AG04450 (cell line): ENCODE data around the gene PIGL. TPM values are rescaled to one million over a fixed set of nuclear protein-coding genes. Genes with fewer than 3 reads are reported as not detected.

Experiments used
- CTCF ChIA-PET: fragments of 300-600, 350-600 bp; formaldehyde crosslinking; extraction: SDS; loops from one replicate; lab custom pipeline; 2022; ENCODE audit warnings: antibody characterized with exemption, inconsistent platforms; lab: Charles Lee
- POLR2A ChIA-PET: fragments of 350-600 bp; formaldehyde crosslinking; extraction: SDS; loops from one replicate; lab custom pipeline; 2021; ENCODE audit warnings: antibody characterized with exemption, inconsistent platforms; lab: Yijun Ruan, JAX
- DNase-seq: peaks from one replicate; pipeline ENCODE4 v3.0.0-alpha.2; 2011; ENCODE audit warnings: low read depth, low spot score
- H3K27ac ChIP-seq: one replicate; pipeline ENCODE4 v1.5.1; 2012; ENCODE audit warnings: low read depth, low read length, control low read depth
- H3K27me3 ChIP-seq: one replicate; pipeline ENCODE4 v1.6.0; 2012; ENCODE audit warnings: low read length; ENCODE audit not compliant: control insufficient read depth, insufficient read depth
- H3K4me3 ChIP-seq: 2 replicates; pipeline ENCODE4 v1.5.1; 2011; ENCODE audit warnings: mild to moderate bottlenecking, low read depth, low read length, control low read depth
- H3K9me3 ChIP-seq: 2 replicates; pipeline ENCODE4 v1.5.1; 2012; ENCODE audit warnings: low read length; ENCODE audit not compliant: control insufficient read depth, insufficient read depth
- polyA plus RNA-seq: library from polyadenylated mRNA; depleted of rRNA; stranded (reverse); fragments of >200 nt; gene quantifications from 2 replicates; pipeline ENCODE4 v1.2.3, GENCODE V29; 2011
- TF ChIP-seq, protein P1 (sequence below): IDR thresholded peaks from 2 replicates; pipeline ENCODE4 v1.5.1; 2011; ENCODE audit warnings: low read depth, low read length, control low read depth, inconsistent platforms

PIGL gene
- polyA plus RNA-seq, 1 experiment = 16.5 TPM

DNA sequence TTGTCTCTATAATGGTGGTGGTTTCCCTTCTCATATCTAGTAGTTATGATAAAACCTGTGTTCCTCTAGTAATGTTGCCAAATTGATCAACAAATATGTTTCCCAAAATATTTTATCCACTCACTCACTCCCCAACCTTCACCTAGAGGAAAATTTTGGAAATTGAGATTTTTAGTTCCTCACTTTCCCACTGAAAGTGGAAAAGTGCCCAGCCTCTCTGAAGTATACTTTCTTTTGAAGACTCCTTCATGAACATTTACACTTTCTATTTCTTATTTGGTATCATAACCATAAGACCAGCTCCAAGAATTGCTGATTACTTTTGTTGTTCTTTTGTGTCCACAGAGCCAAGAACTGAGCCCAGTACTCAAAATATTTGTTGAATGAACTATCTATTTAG, 141.4 kb downstream of the PIGL start:
- CTCF ChIA-PET = no interaction called here
- POLR2A ChIA-PET = no interaction called here

DNA sequence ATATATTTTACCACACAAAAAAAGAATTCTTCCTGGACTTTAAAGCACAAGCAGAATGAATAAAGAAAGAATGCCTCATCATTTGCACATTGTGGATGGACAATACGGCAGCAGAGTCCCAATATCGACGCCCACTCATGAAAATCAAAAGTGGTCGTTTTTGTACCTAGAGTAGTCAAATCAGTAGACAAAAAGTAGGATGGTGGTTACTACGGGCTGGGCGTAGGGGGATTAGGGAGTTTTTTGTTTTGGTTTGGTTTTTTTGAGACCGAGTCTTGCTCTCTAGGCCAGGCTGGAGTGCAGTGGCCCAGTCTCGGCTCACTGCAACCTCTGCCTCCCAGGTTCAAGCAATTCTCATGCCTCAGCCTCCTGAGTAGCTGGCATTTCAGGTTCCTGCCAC, 144.9 kb downstream of the PIGL start:
- TF ChIP-seq, protein P1, sequence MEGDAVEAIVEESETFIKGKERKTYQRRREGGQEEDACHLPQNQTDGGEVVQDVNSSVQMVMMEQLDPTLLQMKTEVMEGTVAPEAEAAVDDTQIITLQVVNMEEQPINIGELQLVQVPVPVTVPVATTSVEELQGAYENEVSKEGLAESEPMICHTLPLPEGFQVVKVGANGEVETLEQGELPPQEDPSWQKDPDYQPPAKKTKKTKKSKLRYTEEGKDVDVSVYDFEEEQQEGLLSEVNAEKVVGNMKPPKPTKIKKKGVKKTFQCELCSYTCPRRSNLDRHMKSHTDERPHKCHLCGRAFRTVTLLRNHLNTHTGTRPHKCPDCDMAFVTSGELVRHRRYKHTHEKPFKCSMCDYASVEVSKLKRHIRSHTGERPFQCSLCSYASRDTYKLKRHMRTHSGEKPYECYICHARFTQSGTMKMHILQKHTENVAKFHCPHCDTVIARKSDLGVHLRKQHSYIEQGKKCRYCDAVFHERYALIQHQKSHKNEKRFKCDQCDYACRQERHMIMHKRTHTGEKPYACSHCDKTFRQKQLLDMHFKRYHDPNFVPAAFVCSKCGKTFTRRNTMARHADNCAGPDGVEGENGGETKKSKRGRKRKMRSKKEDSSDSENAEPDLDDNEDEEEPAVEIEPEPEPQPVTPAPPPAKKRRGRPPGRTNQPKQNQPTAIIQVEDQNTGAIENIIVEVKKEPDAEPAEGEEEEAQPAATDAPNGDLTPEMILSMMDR = no peak
- Histone ChIP-seq H3K27me3 (no peaks in the 10 kb centered on the region), H3K4me3 (no peak overlapping the region), H3K27ac (no peak overlapping the region), H3K9me3 (no peaks in the 10 kb centered on the region)
- ChIA-PET CTCF (interaction anchor here (0.6 to 4.4 kb wide), 3 partner anchors 12 to 160 kb away, joined by 3 to 53 read pairs (median 26); no protein-coding TSS in a partner anchor), POLR2A (no interaction called here)
- DNase-seq = no peak

More for the DNA sequence above, 141.4 kb downstream of the PIGL start:
- Histone ChIP-seq H3K27me3 (no peaks in the 10 kb centered on the region), H3K9me3 (no peaks in the 10 kb centered on the region), H3K4me3 (no peak overlapping the region), H3K27ac (no peak overlapping the region)
- DNase-seq = no peak
- TF ChIP-seq, protein P1 = no peak

DNA sequence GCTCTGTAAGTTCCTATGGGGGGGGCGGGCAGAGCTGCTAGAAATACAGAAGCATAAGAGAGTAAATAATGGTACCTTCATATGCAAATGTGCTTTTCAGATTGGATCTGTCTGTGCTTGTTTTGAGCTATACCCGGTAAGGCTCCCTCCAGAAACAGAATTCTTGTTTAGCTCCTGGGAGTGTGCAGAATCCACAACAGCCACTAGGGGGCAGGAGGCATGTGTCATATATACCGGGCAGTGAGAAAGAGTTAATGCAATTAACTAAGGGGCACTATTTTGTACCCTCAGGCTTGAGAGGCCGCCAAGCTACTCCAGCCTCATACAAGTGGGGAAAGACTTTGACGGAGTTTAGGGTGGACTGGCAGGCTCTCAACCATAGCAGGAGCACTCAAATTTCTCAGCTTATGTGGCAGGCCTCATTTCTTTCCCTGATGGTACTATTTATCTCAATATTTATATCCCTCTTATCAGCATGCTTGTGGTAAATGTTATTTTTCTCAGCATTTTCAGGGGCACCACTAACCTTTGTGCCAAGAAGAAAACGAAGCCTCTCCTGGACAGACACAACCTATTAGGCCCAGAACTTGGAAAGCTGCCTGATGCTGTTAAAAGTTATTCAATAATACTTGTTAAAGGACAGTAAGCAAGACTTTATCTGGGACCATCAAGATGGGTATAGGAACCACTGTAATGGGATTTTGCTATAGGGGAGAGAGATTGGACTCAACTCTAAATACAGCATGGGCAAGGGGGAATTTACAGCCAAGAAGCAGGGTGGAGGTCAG, 146.9 kb downstream of the PIGL start:
- no peaks in the 10 kb centered on the region for H3K9me3 ChIP-seq
- CTCF ChIA-PET = interaction anchor here (0.5 to 4.4 kb wide), 52 partner anchors 10 to 280 kb away, joined by 3 to 73 read pairs (median 4); partner anchors contain the start of gene CENPV

DNA sequence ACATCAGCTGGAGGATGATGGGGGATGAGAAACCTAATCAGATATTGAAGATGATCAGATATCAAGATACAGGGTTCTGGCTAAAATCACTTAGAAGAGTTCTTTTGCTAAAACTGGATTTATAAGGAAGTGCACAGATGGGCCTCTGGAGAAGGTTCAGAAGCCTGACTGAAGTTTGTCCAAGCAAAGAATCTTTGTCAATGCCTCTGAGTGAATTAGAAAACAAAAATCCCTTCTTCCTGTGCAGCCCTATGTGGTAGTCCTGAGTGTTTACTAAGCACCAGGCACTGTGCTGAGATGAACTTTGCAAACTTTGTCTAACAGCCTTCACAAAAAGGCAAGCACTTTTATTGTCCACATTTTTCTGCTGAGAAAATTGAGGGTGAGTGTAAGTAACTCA, 147.6 kb downstream of the PIGL start:
- TF ChIP-seq, protein P1 = no peak
- H3K27me3 ChIP-seq = no peaks in the 10 kb centered on the region
- ChIA-PET POLR2A (interaction anchor here (0.8 to 1.2 kb wide), 2 partner anchors 16 to 74 kb away, joined by 3 to 9 read pairs; partner anchors contain the start of gene UBB), CTCF (interaction anchor here (0.9 to 4.4 kb wide), 25 partner anchors 9 to 225 kb away, joined by 3 to 73 read pairs (median 6); partner anchors contain the start of gene CENPV)
- H3K27ac ChIP-seq = no peak overlapping the region
- no peaks in the 10 kb centered on the region for H3K9me3 ChIP-seq
- H3K4me3 ChIP-seq = no peak overlapping the region
- DNase-seq = no peak

More for the DNA sequence above, 146.9 kb downstream of the PIGL start:
- Histone ChIP-seq H3K27ac (no peak overlapping the region), H3K27me3 (no peaks in the 10 kb centered on the region), H3K4me3 (no peak overlapping the region)
- POLR2A ChIA-PET = interaction anchor here (0.8 to 1.9 kb wide), 3 partner anchors 17 to 80 kb away, joined by 6 to 20 read pairs (median 9); partner anchors contain the start of gene UBB
- no peak for DNase-seq
- TF ChIP-seq, protein P1 = peak; percentile 97

DNA sequence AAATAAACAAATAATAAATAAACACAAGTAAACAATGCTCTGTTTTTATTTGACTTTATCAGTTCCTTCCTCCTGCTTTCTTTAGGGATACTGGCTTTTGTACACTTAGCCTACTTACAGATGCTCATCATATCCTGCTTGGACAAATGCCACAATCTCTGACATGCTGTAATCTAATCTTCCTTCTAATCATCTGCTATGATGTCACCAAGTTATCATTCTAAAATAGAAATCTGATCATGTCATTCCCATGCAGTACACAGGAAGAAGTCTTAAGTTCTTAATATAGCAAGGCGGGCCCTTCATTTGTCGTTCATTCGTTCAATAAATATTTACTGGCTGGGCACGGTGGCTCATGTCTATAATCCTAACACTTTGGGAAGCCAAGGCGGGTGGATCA, 154.7 kb downstream of the PIGL start:
- TF ChIP-seq, protein P1 = no peak
- H3K27me3 ChIP-seq = no peaks in the 10 kb centered on the region
- DNase-seq = peak; percentile 80
- POLR2A ChIA-PET = interaction anchor here (1.2 kb wide), 1 partner anchor 9 kb away, joined by 5 read pairs; the partner anchor contains the start of gene UBB
- H3K4me3 ChIP-seq = no peak overlapping the region
- CTCF ChIA-PET = interaction anchor here (4.5 kb wide), 1 partner anchor 8 kb away, joined by 26 read pairs; no protein-coding TSS in a partner anchor
- H3K9me3 ChIP-seq = no peaks in the 10 kb centered on the region
- no peak overlapping the region for H3K27ac ChIP-seq
